Measurements from ENCODE around the gene DLL3. TPM values are rescaled to one million over a fixed set of nuclear protein-coding genes. Genes with fewer than 3 reads are reported as not detected.
"Not testable (repeated sequence)": the region's sequence is repeated elsewhere in the genome, so short reads cannot be mapped to it uniquely, and the experiment has no call there.

Gene DLL3
- total and polyA plus RNA-seq, 2 donors (not counting 1 experiment from before 2014, with no cell fraction given), result 0.46 to 1.1 TPM

DNA sequence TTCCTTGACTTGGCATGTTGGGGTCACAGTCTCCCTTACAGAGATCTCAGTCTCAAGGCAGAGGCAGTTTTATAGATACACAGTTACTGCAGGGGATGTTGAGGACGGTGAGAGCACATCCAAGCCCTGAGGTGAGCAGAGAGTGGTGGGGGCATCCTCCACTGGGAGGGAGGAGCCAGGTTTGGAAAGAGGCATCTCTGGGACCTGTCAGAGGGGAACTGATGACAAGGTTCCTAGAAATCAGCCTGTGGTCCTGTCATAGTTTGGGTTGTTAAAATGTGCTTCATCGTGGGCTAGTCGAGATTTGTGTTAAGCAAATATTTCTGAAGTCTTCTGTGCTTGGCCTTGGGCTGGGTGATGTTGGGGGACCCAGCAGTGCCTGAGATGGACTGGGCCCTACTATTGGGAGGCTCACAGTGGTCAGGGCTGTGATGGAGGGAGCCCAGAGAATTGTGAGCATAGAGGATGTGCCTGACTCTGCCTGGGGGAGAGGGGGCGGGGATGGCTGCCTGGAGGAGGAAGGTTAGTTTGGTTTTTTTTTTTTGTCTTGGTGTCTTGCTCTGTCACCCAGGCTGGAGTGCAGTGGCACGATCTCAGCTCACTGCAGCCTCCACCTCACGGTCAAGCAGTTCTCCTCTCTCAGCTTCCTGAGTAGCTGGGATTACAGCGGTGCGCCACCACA is 49.5 kb upstream of the DLL3 start:
- ChIA-PET POLR2A (no interaction called here), CTCF (interaction anchor here (1.5 kb wide), 1 partner anchor 25 kb away, joined by 5 read pairs; no protein-coding TSS in a partner anchor)
- no peak overlapping the region for H2AFZ ChIP-seq (ENCODE audit: insufficient read depth, low read depth, low read length, poor library complexity, severe bottlenecking)
- DNase-seq (no peak), ATAC-seq (ENCODE audit: low read depth) (no peak)
- no peak overlapping the region for H3K9ac ChIP-seq (ENCODE audit: low read length)
- peaks cover 73% of the 10 kb centered on the region for H3K4me1 Mint-ChIP-seq
- 66% methylated on average over 6 of the region's 8 CpGs for WGBS (ENCODE audit: insufficient coverage)
- peak overlapping the region; percentile 43 for H3K4me2 ChIP-seq (replicated peaks; ENCODE audit: low read depth, low read length, poor library complexity, severe bottlenecking)
- H3K79me2 ChIP-seq (ENCODE audit: control insufficient read depth, insufficient read depth, low read length), result peaks cover 94% of the 10 kb centered on the region
- no peak overlapping the region for H3K4me3 ChIP-seq (ENCODE audit: control extremely low read depth in 1 of 5, extremely low read depth in 1 of 5, insufficient read depth in 1 of 5, low read depth in 2 of 5, low read length in 4 of 5)
- H3K4me3 Mint-ChIP-seq, result peak overlapping the region; percentile 71
- peaks cover 74% of the 10 kb centered on the region for H4K20me1 ChIP-seq (ENCODE audit: control insufficient read depth, insufficient read depth, low read length, poor library complexity, severe bottlenecking)
- no peaks in the 10 kb centered on the region for H3K27me3 Mint-ChIP-seq
- peak overlapping the region; percentile 91 for H3K27ac Mint-ChIP-seq
- intact Hi-C loops (cut with micrococcal nuclease), result loop anchor here (10.0 kb wide), 1 partner anchor 386 kb away; the partner anchor contains the start of gene DYRK1B
- no peaks in the 10 kb centered on the region for H3K9me3 Mint-ChIP-seq (ENCODE audit: insufficient read depth)
- peaks cover 42 to 53% of the 10 kb centered on the region in 2 donors for H3K4me1 ChIP-seq (ENCODE audit: control insufficient read depth in 2 of 2, insufficient read depth in 2 of 2, low read length in 2 of 2)
- no peaks in the 10 kb centered on the region for H3K9me3 ChIP-seq (ENCODE audit: control extremely low read depth in 1 of 3, control insufficient read depth in 2 of 3, insufficient read depth in 1 of 3, low read length in 2 of 3)
- no peaks in the 10 kb centered on the region for H3K27me3 ChIP-seq (replicated peaks in 1 of 4; ENCODE audit: control extremely low read depth in 1 of 4, control insufficient read depth in 3 of 4, insufficient read depth in 4 of 4, low read length in 3 of 4)
- H3K36me3 ChIP-seq (replicated peaks in 1 of 2; ENCODE audit: control extremely low read depth in 1 of 2, control insufficient read depth in 1 of 2, extremely low read depth in 1 of 2, insufficient read depth in 2 of 2, low read length in 1 of 2), result peaks cover 0 to 31% of the 10 kb centered on the region in 2 experiments
- TF ChIP-seq, protein P1, sequence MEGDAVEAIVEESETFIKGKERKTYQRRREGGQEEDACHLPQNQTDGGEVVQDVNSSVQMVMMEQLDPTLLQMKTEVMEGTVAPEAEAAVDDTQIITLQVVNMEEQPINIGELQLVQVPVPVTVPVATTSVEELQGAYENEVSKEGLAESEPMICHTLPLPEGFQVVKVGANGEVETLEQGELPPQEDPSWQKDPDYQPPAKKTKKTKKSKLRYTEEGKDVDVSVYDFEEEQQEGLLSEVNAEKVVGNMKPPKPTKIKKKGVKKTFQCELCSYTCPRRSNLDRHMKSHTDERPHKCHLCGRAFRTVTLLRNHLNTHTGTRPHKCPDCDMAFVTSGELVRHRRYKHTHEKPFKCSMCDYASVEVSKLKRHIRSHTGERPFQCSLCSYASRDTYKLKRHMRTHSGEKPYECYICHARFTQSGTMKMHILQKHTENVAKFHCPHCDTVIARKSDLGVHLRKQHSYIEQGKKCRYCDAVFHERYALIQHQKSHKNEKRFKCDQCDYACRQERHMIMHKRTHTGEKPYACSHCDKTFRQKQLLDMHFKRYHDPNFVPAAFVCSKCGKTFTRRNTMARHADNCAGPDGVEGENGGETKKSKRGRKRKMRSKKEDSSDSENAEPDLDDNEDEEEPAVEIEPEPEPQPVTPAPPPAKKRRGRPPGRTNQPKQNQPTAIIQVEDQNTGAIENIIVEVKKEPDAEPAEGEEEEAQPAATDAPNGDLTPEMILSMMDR (IDR thresholded peaks at IDR 0.05), result no peak
- no peak for TF ChIP-seq EZH2 (IDR thresholded peaks at IDR 0.05; ENCODE audit: borderline replicate concordance, insufficient read depth, low read depth, low read length, poor library complexity, severe bottlenecking)
- peak overlapping the region in 1 of 2 donors; percentile 58 for H3K27ac ChIP-seq (ENCODE audit: low read length in 2 of 2)

DNA sequence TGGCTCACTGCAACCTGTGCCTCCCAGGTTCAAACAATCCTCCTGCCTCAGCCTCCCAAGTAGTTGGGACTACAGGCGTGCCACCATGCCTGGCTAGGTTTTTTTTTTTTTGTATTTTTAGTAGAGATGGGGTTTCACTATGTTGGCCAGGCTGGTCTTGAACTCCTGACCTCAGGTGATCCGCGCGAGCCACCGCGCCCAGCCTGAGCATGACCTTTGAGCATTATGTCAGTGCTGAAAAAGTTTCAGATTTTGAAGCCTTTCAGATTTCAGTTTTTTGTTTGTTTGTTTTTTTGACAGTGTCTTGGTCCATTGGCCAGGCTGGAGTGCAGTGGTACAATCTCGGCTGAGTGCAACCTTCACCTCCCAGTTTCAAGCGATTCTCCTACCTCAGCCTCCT is 47.5 kb upstream of the DLL3 start:
- DNase-seq; H3K4me3 ChIP-seq (ENCODE audit: control extremely low read depth in 1 of 5, extremely low read depth in 1 of 5, insufficient read depth in 1 of 5, low read depth in 2 of 5, low read length in 4 of 5); H3K9me3 Mint-ChIP-seq (ENCODE audit: insufficient read depth); H3K27ac ChIP-seq (ENCODE audit: low read length in 2 of 2); H3K9me3 ChIP-seq (ENCODE audit: control extremely low read depth in 1 of 3, control insufficient read depth in 2 of 3, insufficient read depth in 1 of 3, low read length in 2 of 3); H2AFZ ChIP-seq (ENCODE audit: insufficient read depth, low read depth, low read length, poor library complexity, severe bottlenecking); intact Hi-C loops (cut with micrococcal nuclease); H3K27me3 ChIP-seq (replicated peaks in 1 of 4; ENCODE audit: control extremely low read depth in 1 of 4, control insufficient read depth in 3 of 4, insufficient read depth in 4 of 4, low read length in 3 of 4); H3K4me3 Mint-ChIP-seq; H3K27me3 Mint-ChIP-seq; POLR2A ChIA-PET; CTCF ChIA-PET; H3K9ac ChIP-seq (ENCODE audit: low read length); H3K27ac Mint-ChIP-seq; H3K4me2 ChIP-seq (replicated peaks; ENCODE audit: low read depth, low read length, poor library complexity, severe bottlenecking); ATAC-seq (ENCODE audit: low read depth): not testable (repeated sequence)
- H3K79me2 ChIP-seq (ENCODE audit: control insufficient read depth, insufficient read depth, low read length), result peaks cover 95% of the 10 kb centered on the region
- WGBS (ENCODE audit: insufficient coverage), result 96% methylated on average over 7 of the region's 8 CpGs
- H4K20me1 ChIP-seq (ENCODE audit: control insufficient read depth, insufficient read depth, low read length, poor library complexity, severe bottlenecking), result peaks cover 86% of the 10 kb centered on the region
- H3K36me3 ChIP-seq (replicated peaks in 1 of 2; ENCODE audit: control extremely low read depth in 1 of 2, control insufficient read depth in 1 of 2, extremely low read depth in 1 of 2, insufficient read depth in 2 of 2, low read length in 1 of 2), result peaks cover 0 to 39% of the 10 kb centered on the region in 2 experiments
- peaks cover 35 to 43% of the 10 kb centered on the region in 2 donors for H3K4me1 ChIP-seq (ENCODE audit: control insufficient read depth in 2 of 2, insufficient read depth in 2 of 2, low read length in 2 of 2)
- peaks cover 62% of the 10 kb centered on the region for H3K4me1 Mint-ChIP-seq

All from B cell (primary cell).